PC-3 (cell line): ENCODE measurements around the gene CTDNEP1. TPM values are rescaled to one million over a fixed set of nuclear protein-coding genes. Genes with fewer than 3 reads are reported as not detected.

ENCODE experiments used
- ATAC-seq: fragments of 200-7000 bp; cut with Tn5 transposase; 2 replicates; pipeline ENCODE4 v1.9.1; 2020; ENCODE audit warnings: mild to moderate bottlenecking, moderate library complexity
- BruUV-seq: library from RNA; stranded (reverse); fragments of 400-500 nt; replicated peaks from 2 replicates; lab custom pipeline; 2021; lab: Mats Ljungman, UMichigan
- CTCF ChIA-PET: fragments of 300-600 bp; sonication (Branson Sonifier 250); formaldehyde crosslinking; loops from one replicate; lab custom pipeline; 2022; ENCODE audit warnings: antibody characterized with exemption; lab: Charles Lee
- POLR2A ChIA-PET: fragments of 300-600 bp; sonication (Branson Sonifier 250); formaldehyde crosslinking; loops from one replicate; lab custom pipeline; 2022; ENCODE audit warnings: antibody characterized with exemption; ENCODE audit not compliant: unreplicated experiment; lab: Charles Lee
- DNase-seq: peaks from one replicate; pipeline ENCODE4 v3.0.0-alpha.2; 2015
- H2AFZ ChIP-seq: fragments of 300-600 bp; sonication (generic); 2 replicates; pipeline ENCODE4 v1.6.0; 2016; ENCODE audit warnings: antibody characterized with exemption, low read length
- H3F3A ChIP-seq: fragments of 300-600 bp; sonication (generic); one replicate; pipeline ENCODE4 v1.6.0; 2017; ENCODE audit warnings: antibody characterized with exemption, low read length, control low read depth, mild to moderate bottlenecking; ENCODE audit not compliant: unreplicated experiment
- H3K27ac ChIP-seq: fragments of 300-600 bp; sonication (generic); 2 replicates; pipeline ENCODE4 v1.5.1; 2016; ENCODE audit warnings: mild to moderate bottlenecking, low read length
- H3K27me3 ChIP-seq: fragments of 300-600 bp; sonication (generic); 2 replicates; pipeline ENCODE4 v1.6.1; 2016; ENCODE audit warnings: low read length, mixed read lengths
- H3K36me3 ChIP-seq: fragments of 300-600 bp; sonication (generic); 2 replicates; pipeline ENCODE4 v1.6.1; 2016; ENCODE audit warnings: low read depth, mixed run types, low read length, mixed read lengths
- H3K4me1 ChIP-seq: fragments of 300-600 bp; sonication (generic); 2 replicates; pipeline ENCODE4 v1.5.1; 2016; ENCODE audit warnings: low read length; ENCODE audit not compliant: insufficient read depth
- H3K4me2 ChIP-seq: fragments of 300-600 bp; sonication (generic); 2 replicates; pipeline ENCODE4 v1.6.0; 2016; ENCODE audit warnings: low read length
- H3K4me3 ChIP-seq: fragments of 300-600 bp; sonication (generic); 2 replicates; pipeline ENCODE4 v1.5.1; 2016; ENCODE audit warnings: mild to moderate bottlenecking, low read length, mixed read lengths
- H3K79me2 ChIP-seq: fragments of 300-600 bp; sonication (generic); 2 replicates; pipeline ENCODE4 v1.6.1; 2017; ENCODE audit warnings: low read length, mixed read lengths
- H3K9ac ChIP-seq: fragments of 300-600 bp; sonication (generic); 2 replicates; pipeline ENCODE4 v1.6.0; 2016; ENCODE audit warnings: mild to moderate bottlenecking, low read length
- H3K9me2 ChIP-seq: fragments of 300-600 bp; sonication (generic); replicated peaks from 2 replicates; pipeline ENCODE4 v1.6.1; 2016; ENCODE audit warnings: mixed run types, low read length, mixed read lengths
- H3K9me3 ChIP-seq: fragments of 300-600 bp; sonication (generic); 2 replicates; pipeline ENCODE4 v1.6.1; 2016; ENCODE audit warnings: low read length, mixed read lengths
- H4K20me1 ChIP-seq: fragments of 300-600 bp; sonication (generic); 2 replicates; pipeline ENCODE4 v1.6.1; 2016; ENCODE audit warnings: low read length, mixed read lengths
- CTCF ChIP-seq: fragments of 300-600 bp; sonication (generic); conservative IDR thresholded peaks from 2 replicates; pipeline ENCODE4 v1.5.1; 2017; ENCODE audit warnings: antibody characterized with exemption, low read depth, mild to moderate bottlenecking, low read length
- EZH2 ChIP-seq: fragments of 300-600 bp; sonication (generic); IDR thresholded peaks from one replicate; pipeline ENCODE4 v1.6.1; 2017; ENCODE audit warnings: antibody characterized with exemption, mild to moderate bottlenecking, low read length; ENCODE audit not compliant: unreplicated experiment
- EZH2phosphoT487 ChIP-seq: fragments of 300-600 bp; sonication (generic); IDR thresholded peaks from 2 replicates; pipeline ENCODE4 v1.6.1; 2018; ENCODE audit warnings: mild to moderate bottlenecking, antibody characterized with exemption, low read length, borderline replicate concordance
- intact Hi-C: fragments of 100-400 bp; cut with micrococcal nuclease; formaldehyde crosslinking; loops from 2 replicates; pipeline ENCODE4 v1.9.0; 2023
- total RNA-seq: library from RNA; depleted of rRNA; stranded (reverse); fragments of >200 nt; gene quantifications from 2 replicates; pipeline ENCODE4 v1.2.3, GENCODE V29; 2014

The CTDNEP1 gene
- total RNA-seq, 1 experiment from 2014 or later: 52.4 TPM

GRCh38 chr17:7279448-7279847 is 27.9 kb upstream of the CTDNEP1 start:
- no TSS peak for BruUV-seq
- Histone ChIP-seq H3K9me2 (no peaks in the 10 kb centered on the region), H3K27ac (no peak overlapping the region), H3K4me2 (no peak overlapping the region), H3K27me3 (no peaks in the 10 kb centered on the region), H3F3A (no peaks in the 10 kb centered on the region), H3K9me3 (no peaks in the 10 kb centered on the region), H3K79me2 (no peaks in the 10 kb centered on the region), H2AFZ (no peak overlapping the region), H3K9ac (no peak overlapping the region), H3K4me3 (no peak overlapping the region), H4K20me1 (no peaks in the 10 kb centered on the region), H3K4me1 (peaks cover 10% of the 10 kb centered on the region), H3K36me3 (no peaks in the 10 kb centered on the region)
- intact Hi-C loops: no loop called here
- ATAC-seq (no peak), DNase-seq (no peak)
- no peak for TF ChIP-seq CTCF
- no peak for TF ChIP-seq EZH2
- TF ChIP-seq EZH2phosphoT487: no peak
- ChIA-PET CTCF (no interaction called here), POLR2A (no interaction called here)

- Histone ChIP-seq H2AFZ (no peak overlapping the region), H3K4me1 (peaks cover 15% of the 10 kb centered on the region), H3K36me3 (no peaks in the 10 kb centered on the region), H3F3A (no peaks in the 10 kb centered on the region), H4K20me1 (no peaks in the 10 kb centered on the region), H3K9me3 (no peaks in the 10 kb centered on the region), H3K9me2 (no peaks in the 10 kb centered on the region), H3K4me2 (no peak overlapping the region), H3K27ac (no peak overlapping the region), H3K9ac (no peak overlapping the region), H3K4me3 (no peak overlapping the region), H3K79me2 (peaks cover 10% of the 10 kb centered on the region), H3K27me3 (no peaks in the 10 kb centered on the region)
- ChIA-PET CTCF (no interaction called here), POLR2A (interaction anchor here (0.5 to 0.7 kb wide), 4 partner anchors 16 to 280 kb away, joined by 3 to 17 read pairs (median 4); partner anchors contain the start of gene SLC16A13)
- no peak for DNase-seq
- BruUV-seq: no TSS peak
- ATAC-seq: no peak; the same call in 1 of the 2 replicates
- intact Hi-C loops: no loop called here
- no peak for TF ChIP-seq EZH2phosphoT487
Observed at GRCh38 chr17:7266784-7267183, 15.2 kb upstream of the CTDNEP1 start.

- POLR2A ChIA-PET: interaction anchor here (0.6 kb wide), 2 partner anchors 42 to 140 kb away, joined by 3 to 4 read pairs; partner anchors contain the start of gene TMEM256
- Histone ChIP-seq H3F3A (no peaks in the 10 kb centered on the region), H3K9me2 (no peaks in the 10 kb centered on the region), H3K36me3 (peaks cover 4% of the 10 kb centered on the region; the same call in 1 of the 2 replicates), H3K27me3 (no peaks in the 10 kb centered on the region), H3K4me1 (peaks cover 27% of the 10 kb centered on the region), H3K4me2 (peak overlapping the region; percentile 96), H4K20me1 (peaks cover 14% of the 10 kb centered on the region; the same call in 1 of the 2 replicates), H3K4me3 (peak overlapping the region; percentile 97), H2AFZ (peak overlapping the region; percentile 65; the same call in 1 of the 2 replicates), H3K9me3 (no peaks in the 10 kb centered on the region), H3K27ac (peak overlapping the region; percentile 93), H3K9ac (peak overlapping the region; percentile 93), H3K79me2 (peaks cover 40% of the 10 kb centered on the region)
- intact Hi-C loops: loop anchor here (2.0 to 5.0 kb wide), 2 partner anchors 17 to 219 kb away; partner anchors contain the start of genes POLR2A, SLC2A4 and SLC35G6
- DNase-seq (no peak), ATAC-seq (no peak)
- BruUV-seq: no TSS peak
- TF ChIP-seq EZH2phosphoT487 (no peak), CTCF (no peak), EZH2 (no peak)
- CTCF ChIA-PET: interaction anchor here (0.5 kb wide), 1 partner anchor 80 kb away, joined by 4 read pairs; no protein-coding TSS in a partner anchor
Observed at GRCh38 chr17:7263801-7264078, 12.2 kb upstream of the CTDNEP1 start.
